ENCODE measurements around the gene GPR156. TPM values are rescaled to one million over a fixed set of nuclear protein-coding genes. Genes with fewer than 3 reads are reported as not detected.
"Not testable (repeated sequence)": the region's sequence is repeated elsewhere in the genome, so short reads cannot be mapped to it uniquely, and the experiment has no call there.

The GPR156 gene
- total RNA-seq, 3 donors from 2014 or later, result 0.33 to 0.88 (median 0.64) TPM

DNA sequence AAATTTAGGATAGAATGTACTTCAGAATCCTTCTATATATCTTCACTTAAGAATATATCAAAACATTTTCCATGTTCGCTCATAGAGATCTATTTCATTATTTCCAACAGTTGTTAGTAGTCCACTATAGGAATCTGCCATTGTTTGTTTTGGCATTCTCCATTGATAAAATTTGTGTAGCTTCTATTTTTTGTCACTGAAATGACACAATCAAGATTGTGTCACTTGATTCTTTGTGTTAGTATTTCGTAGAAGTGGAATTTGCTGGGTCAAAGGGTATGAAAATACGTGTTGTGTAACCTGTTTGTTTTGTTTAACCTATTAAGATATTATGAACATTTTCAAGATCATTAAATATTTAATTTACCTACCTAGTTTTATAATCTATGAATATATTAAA lies 15.9 kb upstream of the GPR156 start:
- intact Hi-C loops (cut with DNase I; ENCODE audit: low total_unique reads), result no loop called here
- TF ChIP-seq POLR2A (IDR thresholded peaks at IDR 0.05), result no peak
- TF ChIP-seq, protein P1, sequence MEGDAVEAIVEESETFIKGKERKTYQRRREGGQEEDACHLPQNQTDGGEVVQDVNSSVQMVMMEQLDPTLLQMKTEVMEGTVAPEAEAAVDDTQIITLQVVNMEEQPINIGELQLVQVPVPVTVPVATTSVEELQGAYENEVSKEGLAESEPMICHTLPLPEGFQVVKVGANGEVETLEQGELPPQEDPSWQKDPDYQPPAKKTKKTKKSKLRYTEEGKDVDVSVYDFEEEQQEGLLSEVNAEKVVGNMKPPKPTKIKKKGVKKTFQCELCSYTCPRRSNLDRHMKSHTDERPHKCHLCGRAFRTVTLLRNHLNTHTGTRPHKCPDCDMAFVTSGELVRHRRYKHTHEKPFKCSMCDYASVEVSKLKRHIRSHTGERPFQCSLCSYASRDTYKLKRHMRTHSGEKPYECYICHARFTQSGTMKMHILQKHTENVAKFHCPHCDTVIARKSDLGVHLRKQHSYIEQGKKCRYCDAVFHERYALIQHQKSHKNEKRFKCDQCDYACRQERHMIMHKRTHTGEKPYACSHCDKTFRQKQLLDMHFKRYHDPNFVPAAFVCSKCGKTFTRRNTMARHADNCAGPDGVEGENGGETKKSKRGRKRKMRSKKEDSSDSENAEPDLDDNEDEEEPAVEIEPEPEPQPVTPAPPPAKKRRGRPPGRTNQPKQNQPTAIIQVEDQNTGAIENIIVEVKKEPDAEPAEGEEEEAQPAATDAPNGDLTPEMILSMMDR (IDR thresholded peaks at IDR 0.05), result no peak
- no peak for TF ChIP-seq POLR2AphosphoS5 (IDR thresholded peaks at IDR 0.05)
- H3K27ac ChIP-seq, result no peak overlapping the region
- no peak for DNase-seq (ENCODE audit: low spot score in 2 of 2)
- no peaks in the 10 kb centered on the region for H3K36me3 ChIP-seq
- no peaks in the 10 kb centered on the region for H3K9me3 ChIP-seq
- H3K27me3 ChIP-seq, result no peaks in the 10 kb centered on the region
- no peaks in the 10 kb centered on the region for H3K4me1 ChIP-seq
- no peak overlapping the region for H3K4me3 ChIP-seq

DNA sequence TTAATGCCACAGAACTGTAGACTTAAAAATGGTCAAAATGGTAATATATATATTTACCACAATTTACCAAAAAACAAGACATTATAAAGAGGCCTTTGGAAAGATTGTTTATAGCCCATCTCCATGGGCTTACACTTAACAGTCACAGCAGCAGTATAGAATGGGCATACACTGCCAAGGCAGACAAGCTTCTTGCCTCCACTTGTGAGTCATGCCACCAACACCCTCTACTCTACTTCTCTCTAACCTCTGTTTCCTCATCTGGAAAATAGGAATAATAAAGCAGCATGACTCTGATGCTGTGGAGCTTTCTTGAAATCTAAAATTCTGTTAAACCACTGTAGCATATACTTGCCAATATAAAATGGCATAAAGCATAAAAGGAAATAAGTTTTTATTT lies 14.4 kb upstream of the GPR156 start:
- Histone ChIP-seq H3K9me3 (peaks cover 0 to under 1% of the 10 kb centered on the region in 2 donors), H3K27me3 (no peaks in the 10 kb centered on the region), H3K36me3 (no peaks in the 10 kb centered on the region), H3K27ac (no peak overlapping the region), H3K4me1 (no peaks in the 10 kb centered on the region), H3K4me3 (no peak overlapping the region)
- DNase-seq (ENCODE audit: low spot score in 2 of 2), result no peak
- intact Hi-C loops (cut with DNase I; ENCODE audit: low total_unique reads), result no loop called here
- TF ChIP-seq POLR2A (IDR thresholded peaks at IDR 0.05) (no peak), POLR2AphosphoS5 (IDR thresholded peaks at IDR 0.05) (no peak)
- TF ChIP-seq, protein P1 (IDR thresholded peaks at IDR 0.05), result no peak

DNA sequence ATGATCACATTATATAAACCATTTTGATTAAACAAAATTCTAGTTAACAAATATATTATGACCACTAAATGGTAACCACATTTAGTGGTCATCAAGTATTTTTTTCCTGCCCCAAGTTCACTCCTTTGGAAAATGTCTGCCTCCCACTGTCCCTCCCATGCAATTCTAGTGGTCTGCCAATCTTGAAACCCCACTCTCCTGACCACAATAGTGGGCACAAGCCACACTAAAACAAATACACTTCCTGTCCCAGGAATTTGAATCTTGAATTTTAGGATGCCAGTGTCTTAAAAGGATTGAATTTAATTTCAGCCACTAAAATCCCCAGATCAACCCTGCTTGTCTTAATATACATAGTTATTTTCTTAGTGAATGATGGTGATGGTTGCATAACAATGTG lies 14.0 kb upstream of the GPR156 start:
- peaks cover 0 to 4% of the 10 kb centered on the region in 2 donors for H3K9me3 ChIP-seq
- H3K27ac ChIP-seq, result no peak overlapping the region
- H3K4me3 ChIP-seq, result no peak overlapping the region
- H3K4me1 ChIP-seq, result no peaks in the 10 kb centered on the region
- intact Hi-C loops (cut with DNase I; ENCODE audit: low total_unique reads), result no loop called here
- TF ChIP-seq POLR2A (IDR thresholded peaks at IDR 0.05), result no peak
- TF ChIP-seq, protein P1 (IDR thresholded peaks at IDR 0.05), result no peak
- TF ChIP-seq POLR2AphosphoS5 (IDR thresholded peaks at IDR 0.05), result no peak
- H3K36me3 ChIP-seq, result no peaks in the 10 kb centered on the region
- H3K27me3 ChIP-seq, result no peaks in the 10 kb centered on the region
- no peak for DNase-seq (ENCODE audit: low spot score in 2 of 2)

DNA sequence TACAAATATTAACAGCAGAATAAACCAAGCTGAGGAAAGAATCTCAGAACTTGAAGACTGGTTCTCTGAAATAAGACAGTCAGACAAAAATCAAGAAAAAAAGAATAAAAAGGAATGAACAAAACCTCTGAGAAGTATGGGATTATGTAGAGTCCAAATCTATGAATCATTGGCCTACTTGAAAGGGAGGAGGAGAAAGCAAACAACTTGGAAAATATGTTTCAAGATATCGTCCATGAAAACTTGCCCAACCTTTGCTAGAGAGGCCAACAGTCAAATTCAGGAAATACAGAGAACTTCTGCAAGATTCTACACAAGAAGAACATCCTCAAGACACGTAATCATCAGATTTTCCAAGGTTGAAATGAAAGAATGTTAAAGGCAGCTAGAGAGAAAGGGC lies 6.5 kb upstream of the GPR156 start:
- intact Hi-C loops (cut with DNase I; ENCODE audit: low total_unique reads); H3K4me3 ChIP-seq; DNase-seq (ENCODE audit: low spot score in 2 of 2); H3K27ac ChIP-seq; H3K27me3 ChIP-seq; H3K36me3 ChIP-seq; H3K4me1 ChIP-seq: not testable (repeated sequence)
- H3K9me3 ChIP-seq, result peaks cover 7 to 13% of the 10 kb centered on the region in 2 donors

DNA sequence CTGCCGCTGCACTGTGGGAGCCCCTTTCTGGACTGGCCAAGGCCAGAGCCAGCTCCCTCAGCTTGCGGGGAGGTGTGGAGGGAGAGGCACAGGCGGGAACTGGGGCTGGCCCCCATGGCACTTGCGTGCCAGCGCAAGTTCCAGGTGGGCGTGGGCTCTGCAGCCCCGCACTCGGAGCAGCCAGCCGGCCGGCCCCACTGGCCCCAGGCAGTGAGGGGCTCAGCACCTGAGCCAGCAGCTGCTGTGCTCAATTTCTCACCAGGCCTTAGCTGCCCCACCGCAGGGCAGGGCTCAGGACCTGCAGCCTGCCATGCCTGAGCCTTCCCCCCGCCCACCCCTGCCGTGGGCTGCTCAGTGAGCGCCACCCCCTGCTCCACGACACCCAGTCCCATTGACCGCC lies 4.6 kb upstream of the GPR156 start:
- intact Hi-C loops (cut with DNase I; ENCODE audit: low total_unique reads), result no loop called here
- TF ChIP-seq, protein P1 (IDR thresholded peaks at IDR 0.05), result no peak
- TF ChIP-seq POLR2AphosphoS5 (IDR thresholded peaks at IDR 0.05) (no peak), POLR2A (IDR thresholded peaks at IDR 0.05) (no peak)
- no peak overlapping the region for H3K27ac ChIP-seq
- H3K9me3 ChIP-seq, result peaks cover 7 to 13% of the 10 kb centered on the region in 2 donors
- H3K4me3 ChIP-seq, result no peak overlapping the region
- no peaks in the 10 kb centered on the region for H3K36me3 ChIP-seq
- no peak for DNase-seq (ENCODE audit: low spot score in 2 of 2)
- peaks cover 0 to 3% of the 10 kb centered on the region in 2 donors for H3K27me3 ChIP-seq
- H3K4me1 ChIP-seq, result no peaks in the 10 kb centered on the region

DNA sequence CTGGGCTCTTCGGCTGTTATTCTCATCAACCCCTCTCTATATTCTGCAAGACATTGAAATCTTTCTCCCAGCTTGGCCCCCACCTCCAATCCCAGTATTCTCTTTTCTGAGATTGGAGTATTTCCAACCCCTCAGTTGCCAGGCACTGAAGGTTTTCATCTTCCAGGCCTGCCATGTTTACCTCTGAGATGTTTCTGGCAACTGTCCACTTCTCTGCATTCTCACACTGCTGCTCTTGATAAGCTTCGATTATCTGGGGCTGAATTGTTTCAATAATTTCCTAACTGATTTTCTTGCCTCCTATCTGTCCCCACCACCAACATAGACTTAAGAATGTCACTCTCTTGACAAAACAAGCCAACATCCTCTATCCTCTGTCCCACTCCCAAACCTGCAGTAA lies 1.4 kb upstream of the GPR156 start:
- H3K4me1 ChIP-seq, result no peaks in the 10 kb centered on the region
- TF ChIP-seq POLR2AphosphoS5 (IDR thresholded peaks at IDR 0.05), result no peak
- TF ChIP-seq, protein P1 (IDR thresholded peaks at IDR 0.05), result no peak
- TF ChIP-seq POLR2A (IDR thresholded peaks at IDR 0.05), result no peak
- intact Hi-C loops (cut with DNase I; ENCODE audit: low total_unique reads), result no loop called here
- no peak overlapping the region for H3K27ac ChIP-seq
- DNase-seq (ENCODE audit: low spot score in 2 of 2), result no peak
- H3K36me3 ChIP-seq, result no peaks in the 10 kb centered on the region
- no peaks in the 10 kb centered on the region for H3K9me3 ChIP-seq
- H3K4me3 ChIP-seq, result no peak overlapping the region
- peaks cover 0 to 3% of the 10 kb centered on the region in 2 donors for H3K27me3 ChIP-seq

All from breast epithelium (tissue), 4 donors.